ENCODE results near the gene COL9A3.

COL9A3 gene

DNA sequence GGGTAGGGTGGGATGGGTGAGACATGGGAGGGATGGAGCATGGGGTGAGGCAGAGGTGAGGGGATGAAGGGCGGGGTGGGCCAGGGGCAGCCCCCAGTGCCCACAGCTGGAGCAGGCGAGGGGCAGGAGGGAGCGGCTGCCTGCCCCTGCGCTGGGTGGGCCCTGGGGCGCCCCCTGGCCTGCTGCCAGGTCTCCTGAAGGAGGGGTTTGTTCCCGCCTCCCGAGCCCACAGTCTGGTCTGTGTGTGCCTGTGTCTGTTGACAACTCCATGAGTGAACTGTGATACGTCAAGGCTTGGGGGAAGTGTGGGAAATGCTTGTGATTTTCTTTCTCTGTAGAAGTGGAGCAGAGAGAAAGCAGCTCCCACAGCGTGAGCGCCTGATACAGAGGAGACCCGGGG, 31.5 kb upstream of the COL9A3 start:
- Histone ChIP-seq H3K36me3 (ENCODE audit: insufficient read depth) (no peaks in the 10 kb centered on the region), H3K27me3 (ENCODE audit: insufficient read depth, low read depth) (peaks cover 97% of the 10 kb centered on the region), H2AFZ (ENCODE audit: low read depth) (no peak overlapping the region), H3K4me2 (no peak overlapping the region), H3K4me3 (IDR thresholded peaks at IDR 0.05; ENCODE audit: insufficient read depth, low read depth, low read length) (no peak overlapping the region), H3K79me2 (ENCODE audit: insufficient read depth, low read depth) (no peaks in the 10 kb centered on the region), H4K20me1 (ENCODE audit: insufficient read depth) (no peaks in the 10 kb centered on the region), H3K4me1 (ENCODE audit: low read depth, poor library complexity, severe bottlenecking) (no peaks in the 10 kb centered on the region), H3K27ac (no peak overlapping the region), H3K9ac (no peak overlapping the region)
- TF ChIP-seq, protein P1, sequence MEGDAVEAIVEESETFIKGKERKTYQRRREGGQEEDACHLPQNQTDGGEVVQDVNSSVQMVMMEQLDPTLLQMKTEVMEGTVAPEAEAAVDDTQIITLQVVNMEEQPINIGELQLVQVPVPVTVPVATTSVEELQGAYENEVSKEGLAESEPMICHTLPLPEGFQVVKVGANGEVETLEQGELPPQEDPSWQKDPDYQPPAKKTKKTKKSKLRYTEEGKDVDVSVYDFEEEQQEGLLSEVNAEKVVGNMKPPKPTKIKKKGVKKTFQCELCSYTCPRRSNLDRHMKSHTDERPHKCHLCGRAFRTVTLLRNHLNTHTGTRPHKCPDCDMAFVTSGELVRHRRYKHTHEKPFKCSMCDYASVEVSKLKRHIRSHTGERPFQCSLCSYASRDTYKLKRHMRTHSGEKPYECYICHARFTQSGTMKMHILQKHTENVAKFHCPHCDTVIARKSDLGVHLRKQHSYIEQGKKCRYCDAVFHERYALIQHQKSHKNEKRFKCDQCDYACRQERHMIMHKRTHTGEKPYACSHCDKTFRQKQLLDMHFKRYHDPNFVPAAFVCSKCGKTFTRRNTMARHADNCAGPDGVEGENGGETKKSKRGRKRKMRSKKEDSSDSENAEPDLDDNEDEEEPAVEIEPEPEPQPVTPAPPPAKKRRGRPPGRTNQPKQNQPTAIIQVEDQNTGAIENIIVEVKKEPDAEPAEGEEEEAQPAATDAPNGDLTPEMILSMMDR (conservative IDR thresholded peaks at IDR 0.05; ENCODE audit: low read depth, low read length): no peak

DNA sequence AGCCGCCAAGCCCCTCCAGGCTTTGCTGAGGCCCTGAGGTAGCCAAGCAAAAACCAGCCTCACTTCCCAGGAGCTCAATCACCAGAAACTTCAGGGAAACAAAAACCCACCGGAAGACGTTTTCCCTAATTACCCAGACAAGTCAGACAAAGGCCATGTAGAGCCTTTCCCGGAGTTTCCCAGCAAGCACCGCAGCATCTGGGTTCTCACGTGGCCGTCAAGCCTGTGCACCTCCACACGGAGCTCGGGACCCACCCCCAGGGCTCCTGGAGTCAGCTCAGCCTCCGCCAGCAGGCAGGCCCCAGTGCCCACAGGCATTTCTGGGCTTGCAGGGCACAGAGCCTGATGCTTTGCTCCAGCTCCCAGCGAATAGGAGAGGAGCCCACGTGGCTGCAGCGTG, 30.7 kb upstream of the COL9A3 start:
- Histone ChIP-seq H3K4me3 (IDR thresholded peaks at IDR 0.05; ENCODE audit: insufficient read depth, low read depth, low read length) (no peak overlapping the region), H3K9ac (no peak overlapping the region), H4K20me1 (ENCODE audit: insufficient read depth) (no peaks in the 10 kb centered on the region), H3K27ac (no peak overlapping the region), H3K79me2 (ENCODE audit: insufficient read depth, low read depth) (no peaks in the 10 kb centered on the region), H3K4me1 (ENCODE audit: low read depth, poor library complexity, severe bottlenecking) (no peaks in the 10 kb centered on the region), H3K4me2 (no peak overlapping the region), H2AFZ (ENCODE audit: low read depth) (no peak overlapping the region), H3K27me3 (ENCODE audit: insufficient read depth, low read depth) (peaks cover 94% of the 10 kb centered on the region), H3K36me3 (ENCODE audit: insufficient read depth) (no peaks in the 10 kb centered on the region)
- TF ChIP-seq, protein P1 (conservative IDR thresholded peaks at IDR 0.05; ENCODE audit: low read depth, low read length): no peak

DNA sequence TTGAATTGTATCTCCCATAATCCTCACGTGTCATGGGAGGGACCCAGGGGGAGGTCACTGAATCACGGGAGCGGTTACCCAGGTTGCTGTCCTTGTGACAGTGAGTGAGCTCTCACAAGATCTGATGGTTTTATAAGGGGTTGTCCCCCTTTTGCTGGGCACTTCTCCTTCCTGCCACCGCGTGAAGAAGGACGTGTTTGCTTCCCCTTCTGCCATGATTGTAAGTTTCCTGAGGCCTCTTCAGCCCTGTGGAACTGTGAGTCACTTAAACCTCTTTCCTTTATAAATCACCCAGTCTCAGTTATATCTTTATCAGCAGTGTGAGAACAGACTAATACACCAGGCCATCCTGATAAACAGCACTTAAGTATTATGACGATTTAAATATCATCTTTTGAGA, 29.5 kb upstream of the COL9A3 start:
- no peak overlapping the region for H2AFZ ChIP-seq (ENCODE audit: low read depth)
- H3K27me3 ChIP-seq (ENCODE audit: insufficient read depth, low read depth): peaks cover 85% of the 10 kb centered on the region
- H3K4me1 ChIP-seq (ENCODE audit: low read depth, poor library complexity, severe bottlenecking): no peaks in the 10 kb centered on the region
- no peak overlapping the region for H3K9ac ChIP-seq
- no peak overlapping the region for H3K4me2 ChIP-seq
- no peak overlapping the region for H3K4me3 ChIP-seq (IDR thresholded peaks at IDR 0.05; ENCODE audit: insufficient read depth, low read depth, low read length)
- no peaks in the 10 kb centered on the region for H3K79me2 ChIP-seq (ENCODE audit: insufficient read depth, low read depth)
- H3K27ac ChIP-seq: no peak overlapping the region
- H4K20me1 ChIP-seq (ENCODE audit: insufficient read depth): no peaks in the 10 kb centered on the region
- no peaks in the 10 kb centered on the region for H3K36me3 ChIP-seq (ENCODE audit: insufficient read depth)
- TF ChIP-seq, protein P1 (conservative IDR thresholded peaks at IDR 0.05; ENCODE audit: low read depth, low read length): no peak

DNA sequence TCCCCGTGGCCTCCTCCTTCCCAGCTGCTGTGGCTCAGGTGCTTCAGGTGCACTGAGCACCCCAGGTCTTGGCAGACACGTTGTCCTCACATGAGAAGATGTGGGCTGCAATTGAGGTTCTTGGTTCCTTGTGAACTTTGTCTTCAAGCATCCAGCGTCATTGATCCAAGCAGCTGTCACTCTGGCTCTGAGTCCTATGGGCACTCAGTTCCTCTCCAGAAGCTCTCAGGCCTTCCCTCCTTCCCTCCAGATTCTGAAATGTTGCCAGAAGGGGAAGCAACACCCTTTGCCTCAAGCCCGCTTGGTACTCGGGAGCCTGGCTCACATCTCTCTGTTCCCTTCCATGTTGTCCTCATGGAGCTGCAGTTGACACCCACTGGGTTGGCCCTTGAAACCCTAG, 29.0 kb upstream of the COL9A3 start:
- Histone ChIP-seq H3K79me2 (ENCODE audit: insufficient read depth, low read depth) (no peaks in the 10 kb centered on the region), H3K9ac (no peak overlapping the region), H3K27me3 (ENCODE audit: insufficient read depth, low read depth) (peaks cover 84% of the 10 kb centered on the region), H3K4me2 (no peak overlapping the region), H3K36me3 (ENCODE audit: insufficient read depth) (no peaks in the 10 kb centered on the region), H3K4me3 (IDR thresholded peaks at IDR 0.05; ENCODE audit: insufficient read depth, low read depth, low read length) (no peak overlapping the region), H2AFZ (ENCODE audit: low read depth) (no peak overlapping the region), H3K4me1 (ENCODE audit: low read depth, poor library complexity, severe bottlenecking) (peaks cover 5% of the 10 kb centered on the region), H4K20me1 (ENCODE audit: insufficient read depth) (no peaks in the 10 kb centered on the region), H3K27ac (no peak overlapping the region)
- TF ChIP-seq, protein P1 (conservative IDR thresholded peaks at IDR 0.05; ENCODE audit: low read depth, low read length): no peak
